Epithelial cell of esophagus (primary cell): Measurements from ENCODE around the gene BRD1.
A peak's percentile ranks its signal among the peaks of the same experiment; 100 is the strongest.

Experiments used
- DNase-seq: peaks from one replicate; pipeline ENCODE4 v3.0.0; 2010; ENCODE audit warnings: low read depth
- H3K4me3 ChIP-seq: 2 replicates; pipeline ENCODE4 v1.5.1; 2011; ENCODE audit warnings: mild to moderate bottlenecking, low read length, control low read depth
- TF ChIP-seq, protein P1 (sequence below): IDR thresholded peaks from 2 replicates; pipeline ENCODE4 v1.5.1; 2011; ENCODE audit warnings: low read depth, mild to moderate bottlenecking, low read length, control low read depth, inconsistent platforms; ENCODE audit not compliant: insufficient read depth; ENCODE audit errors: missing control alignments

Gene BRD1

GRCh38 chr22:49760280-49760629 lies 67.4 kb downstream of the BRD1 start:
- TF ChIP-seq, protein P1, sequence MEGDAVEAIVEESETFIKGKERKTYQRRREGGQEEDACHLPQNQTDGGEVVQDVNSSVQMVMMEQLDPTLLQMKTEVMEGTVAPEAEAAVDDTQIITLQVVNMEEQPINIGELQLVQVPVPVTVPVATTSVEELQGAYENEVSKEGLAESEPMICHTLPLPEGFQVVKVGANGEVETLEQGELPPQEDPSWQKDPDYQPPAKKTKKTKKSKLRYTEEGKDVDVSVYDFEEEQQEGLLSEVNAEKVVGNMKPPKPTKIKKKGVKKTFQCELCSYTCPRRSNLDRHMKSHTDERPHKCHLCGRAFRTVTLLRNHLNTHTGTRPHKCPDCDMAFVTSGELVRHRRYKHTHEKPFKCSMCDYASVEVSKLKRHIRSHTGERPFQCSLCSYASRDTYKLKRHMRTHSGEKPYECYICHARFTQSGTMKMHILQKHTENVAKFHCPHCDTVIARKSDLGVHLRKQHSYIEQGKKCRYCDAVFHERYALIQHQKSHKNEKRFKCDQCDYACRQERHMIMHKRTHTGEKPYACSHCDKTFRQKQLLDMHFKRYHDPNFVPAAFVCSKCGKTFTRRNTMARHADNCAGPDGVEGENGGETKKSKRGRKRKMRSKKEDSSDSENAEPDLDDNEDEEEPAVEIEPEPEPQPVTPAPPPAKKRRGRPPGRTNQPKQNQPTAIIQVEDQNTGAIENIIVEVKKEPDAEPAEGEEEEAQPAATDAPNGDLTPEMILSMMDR, result no peak
- DNase-seq, result peak; percentile 80
- H3K4me3 ChIP-seq, result no peak overlapping the region

DNA sequence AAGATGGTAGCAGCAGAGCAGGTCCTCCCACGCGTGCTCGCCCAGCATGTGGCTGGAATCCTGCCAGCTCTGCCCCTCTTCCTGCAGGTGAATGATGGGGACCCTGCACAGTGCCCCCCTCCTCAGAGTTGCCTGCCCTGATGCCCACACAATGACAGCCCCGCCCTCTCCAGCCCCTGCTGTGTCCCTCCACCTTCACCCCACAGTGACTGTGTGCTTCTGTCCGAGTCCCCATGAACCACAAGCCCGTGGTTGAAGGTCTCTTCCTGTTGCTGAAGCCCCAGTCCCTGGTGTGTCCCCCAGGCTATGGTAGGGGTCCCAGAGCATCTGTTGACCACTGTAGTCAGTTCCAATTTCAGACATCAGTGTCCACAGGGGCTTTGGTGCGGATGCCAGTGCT lies 71.0 kb downstream of the BRD1 start:
- H3K4me3 ChIP-seq, result no peak overlapping the region
- no peak for DNase-seq
- TF ChIP-seq, protein P1, result no peak

GRCh38 chr22:49756201-49756600 lies 71.5 kb downstream of the BRD1 start:
- no peak for DNase-seq
- no peak overlapping the region for H3K4me3 ChIP-seq
- TF ChIP-seq, protein P1, result no peak

GRCh38 chr22:49755631-49756001 lies 72.1 kb downstream of the BRD1 start:
- TF ChIP-seq, protein P1, result no peak
- DNase-seq, result no peak
- no peak overlapping the region for H3K4me3 ChIP-seq

DNA sequence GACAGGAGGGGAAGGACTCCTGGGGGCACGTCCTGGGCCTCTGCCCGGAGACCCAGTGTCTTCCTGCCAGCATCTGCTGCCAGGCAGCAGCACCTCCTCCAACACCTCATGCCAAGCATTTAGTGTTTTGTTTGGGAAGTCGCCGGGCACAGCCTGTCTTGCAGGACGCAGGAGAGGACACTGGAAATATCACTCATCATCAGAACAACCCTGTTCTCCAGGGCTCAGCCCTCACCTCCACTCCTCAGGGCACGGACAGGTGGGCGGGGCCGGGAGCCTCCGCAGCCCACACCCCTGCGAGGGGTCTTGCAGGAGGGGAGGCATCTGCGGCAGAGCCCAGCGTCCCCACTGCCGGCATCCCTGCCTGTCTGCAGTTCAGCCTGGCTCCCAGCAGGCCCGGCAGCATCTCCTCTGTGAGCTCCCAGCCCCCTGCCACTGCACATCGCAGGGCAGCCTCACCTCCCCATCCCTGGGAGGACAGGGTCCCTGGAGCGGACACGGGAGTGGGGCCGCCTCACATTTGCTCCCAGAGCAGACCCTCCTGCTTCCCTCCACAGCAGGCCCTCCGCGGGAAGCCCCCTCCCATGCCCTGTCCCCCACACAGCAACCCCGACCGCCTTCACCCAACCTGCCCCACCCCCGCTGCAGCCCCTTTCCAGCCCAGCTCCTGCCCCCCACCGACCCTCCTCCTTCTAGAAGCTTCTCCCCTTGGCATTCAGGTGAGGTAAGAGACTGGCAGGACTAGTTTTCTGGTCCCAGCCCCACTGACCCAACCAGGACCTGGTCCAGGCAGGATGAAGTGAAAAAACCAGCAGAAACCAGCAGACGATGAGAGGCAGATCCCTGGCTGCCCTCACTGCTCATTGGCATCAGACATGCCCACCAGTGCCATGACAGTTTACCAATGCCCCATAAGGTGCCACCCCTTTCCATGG lies 72.7 kb downstream of the BRD1 start:
- no peak overlapping the region for H3K4me3 ChIP-seq
- TF ChIP-seq, protein P1, result no peak
- DNase-seq, result no peak

- no peak overlapping the region for H3K4me3 ChIP-seq
- TF ChIP-seq, protein P1, result no peak
- DNase-seq, result no peak
Measured at GRCh38 chr22:49753961-49754695, 73.5 kb downstream of the BRD1 start.
